ENCODE measurements around the gene TSPOAP1.

DNA sequence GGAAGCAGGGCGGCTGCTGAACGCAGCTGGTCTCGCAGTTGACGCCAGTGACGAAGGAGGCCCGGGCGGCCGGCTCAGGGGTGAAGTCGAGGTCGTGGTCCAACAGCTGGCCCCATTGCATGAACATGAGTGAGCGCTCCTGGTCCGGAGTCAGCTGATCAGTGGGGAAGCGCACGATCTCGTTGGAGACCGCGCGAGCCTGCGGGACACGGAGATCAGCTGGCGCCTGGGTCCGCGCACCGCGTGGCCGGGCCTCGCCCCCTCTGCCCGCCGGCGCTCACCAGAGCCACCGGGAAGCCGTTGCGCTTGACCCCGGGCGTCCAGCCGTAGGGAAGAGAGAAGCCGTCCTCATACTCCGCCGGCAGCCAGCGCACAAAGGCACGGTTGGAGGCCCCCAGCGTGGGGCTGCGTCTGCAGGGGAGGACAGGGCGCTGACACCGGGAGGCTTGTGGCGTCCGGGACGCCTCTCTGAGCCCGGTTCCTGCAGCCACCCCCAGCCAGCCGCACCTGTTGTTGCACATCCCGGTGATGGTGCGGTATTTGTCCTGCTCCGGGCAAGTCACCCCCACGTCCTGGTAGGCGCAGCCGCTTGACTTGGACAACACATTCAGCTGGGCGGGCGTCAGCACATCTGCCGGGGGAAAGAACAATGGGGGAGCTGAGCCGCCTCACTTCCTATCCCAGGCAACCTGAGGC is 49.4 kb downstream of the TSPOAP1 start:
- TF ChIP-seq POLR2AphosphoS5 (IDR thresholded peaks at IDR 0.05; ENCODE audit: low read depth, low read length) (no peak), POLR2A (IDR thresholded peaks at IDR 0.05; ENCODE audit: low read depth, low read length) (no peak)

Data from GM12892 (cell line).